GM12878 (cell line): ENCODE results near the gene DPP6. TPM values are rescaled to one million over a fixed set of nuclear protein-coding genes. Genes with fewer than 3 reads are reported as not detected.

ENCODE experiments used
- ATAC-seq: fragments of 200-7000 bp; cut with Tn5 transposase; 3 replicates; pipeline ENCODE4 v1.9.1; 2020; ENCODE audit warnings: mild to moderate bottlenecking, moderate library complexity
- BruUV-seq: library from RNA; stranded (reverse); fragments of 400-500 nt; replicated peaks from 2 replicates; lab custom pipeline; 2021; lab: Mats Ljungman, UMichigan
- CTCF ChIA-PET: fragments of 300-600 bp; sonication (Branson Sonifier 250); formaldehyde crosslinking; extraction: SDS; loops from one replicate; lab custom pipeline; 2021; ENCODE audit warnings: inconsistent platforms; lab: Yijun Ruan, JAX
- POLR2A ChIA-PET: fragments of 350-600 bp; formaldehyde crosslinking; extraction: SDS; loops from one replicate; lab custom pipeline; 2021; ENCODE audit warnings: inconsistent platforms; lab: Charles Lee
- RAD21 ChIA-PET: fragments of 300-600 bp; sonication (Branson Sonifier 250); formaldehyde crosslinking; loops from one replicate; lab custom pipeline; 2023; ENCODE audit warnings: antibody characterized with exemption; ENCODE audit not compliant: unreplicated experiment; lab: Charles Lee
- SMC1A ChIA-PET: fragments of 300-600 bp; sonication (Branson Sonifier 250); formaldehyde crosslinking; loops from one replicate; lab custom pipeline; 2023; ENCODE audit not compliant: unreplicated experiment, uncharacterized antibody; lab: Charles Lee
- DNase-seq: peaks from one replicate; pipeline ENCODE4 v3.0.0-alpha.2; 2011; ENCODE audit warnings: low read depth, low spot score
- FAIRE-seq: peaks from 3 replicates; lab custom pipeline; 2011; peaks lifted over from hg19 to GRCh38; lab: Jason Lieb, UNC
- H2AFZ ChIP-seq: 2 replicates; pipeline ENCODE4 v1.6.0; 2011; ENCODE audit warnings: low read depth, low read length, control low read depth; ENCODE audit not compliant: control insufficient read depth
- H3K27ac ChIP-seq: 2 replicates; pipeline ENCODE4 v1.5.1; 2011; ENCODE audit warnings: control low read depth; ENCODE audit not compliant: control insufficient read depth, insufficient read depth
- H3K27me3 ChIP-seq, 2 experiments: replicated peaks in 1 of 2; 2 replicates each; pipeline versions ENCODE4 v1.6.0 to v1.6.1; 2011; ENCODE audit warnings: low read length in 1 of 2; ENCODE audit not compliant: control insufficient read depth in 2 of 2, insufficient read depth in 2 of 2
- H3K36me3 ChIP-seq, 2 experiments: 2 replicates each; pipeline ENCODE4 v1.5.1; 2011; ENCODE audit warnings: low read length in 1 of 2; ENCODE audit not compliant: control insufficient read depth in 2 of 2, insufficient read depth in 2 of 2
- H3K4me1 ChIP-seq: 2 replicates; pipeline ENCODE4 v1.6.1; 2011; ENCODE audit warnings: mild to moderate bottlenecking, low read length, moderate library complexity, mixed read lengths; ENCODE audit not compliant: control insufficient read depth, insufficient read depth
- H3K4me2 ChIP-seq: 2 replicates; pipeline ENCODE4 v1.6.0; 2011; ENCODE audit warnings: control low read depth; ENCODE audit not compliant: control insufficient read depth, insufficient read depth
- H3K4me3 ChIP-seq: fragments of 200-600 bp; sonication (generic); 2 replicates; pipeline ENCODE4 v1.5.1; 2016
- H3K79me2 ChIP-seq: 2 replicates; pipeline ENCODE4 v1.6.0; 2011; ENCODE audit warnings: low read length; ENCODE audit not compliant: control insufficient read depth, insufficient read depth
- H3K9ac ChIP-seq: 2 replicates; pipeline ENCODE4 v1.8.0; 2011; ENCODE audit warnings: low read length, control low read depth, mixed read lengths; ENCODE audit not compliant: control insufficient read depth, insufficient read depth
- H3K9me3 ChIP-seq: replicated peaks from 3 replicates; pipeline ENCODE4 v1.5.1; 2011; ENCODE audit warnings: mild to moderate bottlenecking, low read length; ENCODE audit not compliant: control insufficient read depth, insufficient read depth
- H4K20me1 ChIP-seq: 2 replicates; pipeline ENCODE4 v1.6.0; 2011; ENCODE audit not compliant: control insufficient read depth, insufficient read depth
- BACH1 ChIP-seq: fragments of 450-650 bp; IDR thresholded peaks from 2 replicates; pipeline ENCODE4 v1.6.1; 2017; ENCODE audit warnings: mild to moderate bottlenecking, borderline replicate concordance
- BCLAF1 ChIP-seq: fragments of 450-650 bp; IDR thresholded peaks from 2 replicates; pipeline ENCODE4 v1.6.1; 2017; ENCODE audit warnings: antibody characterized with exemption, mild to moderate bottlenecking, moderate library complexity
- BMI1 ChIP-seq: fragments of 450-650 bp; IDR thresholded peaks from 2 replicates; pipeline ENCODE4 v1.6.1; 2016; ENCODE audit warnings: mild to moderate bottlenecking, moderate library complexity, borderline replicate concordance
- CREM ChIP-seq: IDR thresholded peaks from 2 replicates; pipeline ENCODE4 v1.6.1; 2014; ENCODE audit warnings: antibody characterized with exemption, low read depth
- CUX1 ChIP-seq: IDR thresholded peaks from 2 replicates; pipeline ENCODE4 v1.6.1; 2012; ENCODE audit warnings: improper control_type of control experiment, low read depth, low read length; ENCODE audit not compliant: insufficient replicate concordance
- DPF2 ChIP-seq: fragments of 450-650 bp; IDR thresholded peaks from 2 replicates; pipeline ENCODE4 v1.6.1; 2017; ENCODE audit warnings: mild to moderate bottlenecking
- GABPA ChIP-seq: IDR thresholded peaks from 2 replicates; pipeline ENCODE4 v1.6.1; 2014; ENCODE audit warnings: antibody characterized with exemption, low read depth, mild to moderate bottlenecking, inconsistent platforms
- IRF4 ChIP-seq: IDR thresholded peaks from 2 replicates; pipeline ENCODE4 v1.6.1; 2011; ENCODE audit warnings: low read depth, low read length
- KAT2A ChIP-seq: conservative IDR thresholded peaks from 2 replicates; pipeline ENCODE4 v1.6.1; 2011; ENCODE audit warnings: low read depth, low read length; ENCODE audit not compliant: control insufficient read depth
- MTA2 ChIP-seq: fragments of 450-650 bp; IDR thresholded peaks from 2 replicates; pipeline ENCODE4 v1.6.1; 2016; ENCODE audit warnings: low read depth, mild to moderate bottlenecking, moderate library complexity
- NRF1 ChIP-seq: conservative IDR thresholded peaks from 2 replicates; pipeline ENCODE4 v1.6.1; 2011; ENCODE audit warnings: mild to moderate bottlenecking, low read depth, low read length, improper control_type of control experiment
- PKNOX1 ChIP-seq: fragments of 450-650 bp; IDR thresholded peaks from 2 replicates; pipeline ENCODE4 v1.6.1; 2016; ENCODE audit warnings: mild to moderate bottlenecking
- POLR2A ChIP-seq: IDR thresholded peaks from 2 replicates; pipeline ENCODE4 v1.6.1; 2011; ENCODE audit warnings: low read depth, mild to moderate bottlenecking, low read length
- RBBP5 ChIP-seq: fragments of 200-600 bp; sonication (generic); conservative IDR thresholded peaks from 2 replicates; pipeline ENCODE4 v1.6.1; 2016
- SIX5 ChIP-seq: IDR thresholded peaks from 2 replicates; pipeline ENCODE4 v1.6.1; 2011; ENCODE audit warnings: mild to moderate bottlenecking, low read depth, low read length, moderate library complexity; ENCODE audit not compliant: severe bottlenecking
- TCF7 ChIP-seq: IDR thresholded peaks from 2 replicates; pipeline ENCODE4 v1.6.1; 2014; ENCODE audit warnings: antibody characterized with exemption, borderline replicate concordance
- ZNF274 ChIP-seq: IDR thresholded peaks from one replicate; pipeline ENCODE4 v1.8.0; 2011; ENCODE audit not compliant: insufficient read length, insufficient read depth
- WGBS: methylation state at CpG from one replicate; pipeline ENCODE4 v1.1.6; 2016; ENCODE audit warnings: low lambda C conversion rate; ENCODE audit not compliant: insufficient replicate concordance, insufficient coverage; ENCODE audit errors: missing lambda C conversion rate; 5-methylcytosine and 5-hydroxymethylcytosine counted together
- in situ Hi-C: fragments of 300-500 bp; cut with MboI; formaldehyde crosslinking; loops from 9 replicates; pipeline ENCODE4 v1.14.3; 2018; ENCODE audit warnings: mixed read lengths
- intact Hi-C: fragments of 100-400 bp; cut with micrococcal nuclease; formaldehyde crosslinking; loops from one replicate; pipeline ENCODE4 v1.14.2; 2022; ENCODE audit not compliant: unreplicated experiment
- polyA plus RNA-seq, 11 experiments: library from polyadenylated mRNA; depleted of rRNA in 4 of 11; unstranded in 6 of 11; stranded (reverse) in 5 of 11; fragments of >200 nt; fragmentation: Nextera tagmentation in 4 of 11; fragmentation: Illumina TruSeq in 1 of 11; extraction: Ambion mirVana in 4 of 11; extraction: Trizol in 1 of 11; gene quantifications; 1 replicate in 1 of 11; 2 replicates in 10 of 11; pipeline versions ENCODE4 v1.2.1 to v1.2.3, GENCODE V29; 2011 to 2016; ENCODE audit warnings: inconsistent platforms in 2 of 11, missing spikeins in 2 of 11, low read depth in 1 of 11
- total RNA-seq, 4 experiments: library from RNA; depleted of rRNA in 3 of 4; stranded (reverse); fragments of >200 nt in 3 of 4; fragmentation: Illumina TruSeq in 1 of 4; extraction: Trizol in 1 of 4; gene quantifications; 2 replicates each; pipeline versions ENCODE4 v1.2.1 to v1.2.3, GENCODE V29; 2013 to 2021

Gene DPP6
- total and polyA plus RNA-seq, 10 of the 15 experiments (the other 5 are each of a cell fraction or from before 2014, with no cell fraction given), result not detected

GRCh38 chr7:154853063-154853726 is 801.0 kb downstream of the DPP6 start:
- no peaks in the 10 kb centered on the region; the same call in 2 of the 3 replicates for H3K9me3 ChIP-seq
- POLR2A ChIA-PET, result no interaction called here
- RAD21 ChIA-PET, result no interaction called here
- no peaks in the 10 kb centered on the region for H3K4me1 ChIP-seq
- H4K20me1 ChIP-seq, result no peaks in the 10 kb centered on the region
- DNase-seq (no peak), ATAC-seq (no peak), FAIRE-seq (no peak)
- H3K4me2 ChIP-seq, result no peak overlapping the region
- in situ Hi-C loops, result no loop called here
- no peak overlapping the region for H2AFZ ChIP-seq
- WGBS, result 23% methylated on average over 8 of the region's 8 CpGs
- H3K27me3 ChIP-seq, result no peaks in the 10 kb centered on the region
- no peak overlapping the region for H3K27ac ChIP-seq
- SMC1A ChIA-PET, result no interaction called here
- intact Hi-C loops, result no loop called here
- CTCF ChIA-PET, result no interaction called here
- H3K36me3 ChIP-seq, result no peaks in the 10 kb centered on the region
- no peak overlapping the region for H3K9ac ChIP-seq
- BruUV-seq, result no TSS peak
- H3K79me2 ChIP-seq, result no peaks in the 10 kb centered on the region
- H3K4me3 ChIP-seq, result no peak overlapping the region
- TF ChIP-seq SIX5, result no peak
- TF ChIP-seq NRF1, result no peak
- TF ChIP-seq CREM, result no peak
- no peak for TF ChIP-seq BMI1
- TF ChIP-seq ZNF274, result no peak
- TF ChIP-seq KAT2A, result no peak
- TF ChIP-seq GABPA, result no peak
- no peak for TF ChIP-seq TCF7
- no peak for TF ChIP-seq CUX1
- TF ChIP-seq BCLAF1, result no peak
- TF ChIP-seq BACH1, result no peak
- no peak for TF ChIP-seq PKNOX1
- no peak for TF ChIP-seq POLR2A
- TF ChIP-seq RBBP5, result no peak
- TF ChIP-seq MTA2, result no peak
- no peak for TF ChIP-seq DPF2
- TF ChIP-seq IRF4, result no peak
